Measurements from ENCODE around the gene SPATA21. TPM values are rescaled to one million over a fixed set of nuclear protein-coding genes. Genes with fewer than 3 reads are reported as not detected.

SPATA21 gene
- total RNA-seq, 1 experiment from 2014 or later: not detected

GRCh38 chr1:16367968-16368890, 69.0 kb downstream of the SPATA21 start:
- H3K9me3 ChIP-seq (ENCODE audit: low read length): no peaks in the 10 kb centered on the region
- H3K4me3 ChIP-seq (ENCODE audit: low read length): peak overlapping the region; percentile 79
- DNase-seq (peak; percentile 67), ATAC-seq (peak; percentile 32)
- peaks cover 60% of the 10 kb centered on the region for H3K79me2 ChIP-seq (ENCODE audit: low read length)
- TF ChIP-seq EZH2 (IDR thresholded peaks at IDR 0.05; ENCODE audit: low read length, unreplicated experiment): no peak
- no peak for TF ChIP-seq EZH2phosphoT487 (IDR thresholded peaks at IDR 0.05; ENCODE audit: borderline replicate concordance, low read length)
- TF ChIP-seq CTCF (conservative IDR thresholded peaks at IDR 0.05; ENCODE audit: low read depth, low read length): no peak
- H3K4me2 ChIP-seq (ENCODE audit: low read length): peak overlapping the region; percentile 88
- H2AFZ ChIP-seq (ENCODE audit: low read length): peak overlapping the region; percentile 57; the same call in 1 of the 2 replicates
- no peaks in the 10 kb centered on the region for H3F3A ChIP-seq (ENCODE audit: low read length, unreplicated experiment)
- ChIA-PET CTCF (interaction anchor here (0.6 kb wide), 1 partner anchor 28 kb away, joined by 3 read pairs; no protein-coding TSS in a partner anchor), POLR2A (ENCODE audit: unreplicated experiment) (interaction anchor here (0.5 to 0.6 kb wide), 2 partner anchors 33 to 521 kb away, joined by 3 to 4 read pairs; no protein-coding TSS in a partner anchor)
- intact Hi-C loops (cut with micrococcal nuclease): loop anchor here (2.0 to 5.0 kb wide), 2 partner anchors 74 to 115 kb away; partner anchors contain the start of gene NECAP2
- no peaks in the 10 kb centered on the region for H3K36me3 ChIP-seq (ENCODE audit: low read depth, low read length)
- H3K9me2 ChIP-seq (replicated peaks; ENCODE audit: low read length): no peaks in the 10 kb centered on the region
- H3K9ac ChIP-seq (ENCODE audit: low read length): peak overlapping the region; percentile 92
- H3K27ac ChIP-seq (ENCODE audit: low read length): peak overlapping the region; percentile 78
- peaks cover 33% of the 10 kb centered on the region for H4K20me1 ChIP-seq (ENCODE audit: low read length)
- H3K27me3 ChIP-seq (ENCODE audit: low read length): no peaks in the 10 kb centered on the region
- H3K4me1 ChIP-seq (ENCODE audit: insufficient read depth, low read length): peaks cover 17% of the 10 kb centered on the region
- TSS peak; percentile 78 for BruUV-seq (replicated peaks)

- Histone ChIP-seq H3K4me1 (ENCODE audit: insufficient read depth, low read length) (peaks cover 16% of the 10 kb centered on the region), H3F3A (ENCODE audit: low read length, unreplicated experiment) (no peaks in the 10 kb centered on the region), H3K9me2 (replicated peaks; ENCODE audit: low read length) (no peaks in the 10 kb centered on the region), H3K27me3 (ENCODE audit: low read length) (no peaks in the 10 kb centered on the region), H4K20me1 (ENCODE audit: low read length) (peaks cover 27% of the 10 kb centered on the region), H3K4me2 (ENCODE audit: low read length) (peak overlapping the region; percentile 88), H3K9me3 (ENCODE audit: low read length) (no peaks in the 10 kb centered on the region), H3K9ac (ENCODE audit: low read length) (peak overlapping the region; percentile 92), H3K79me2 (ENCODE audit: low read length) (peaks cover 51% of the 10 kb centered on the region), H2AFZ (ENCODE audit: low read length) (peak overlapping the region; percentile 57), H3K36me3 (ENCODE audit: low read depth, low read length) (no peaks in the 10 kb centered on the region), H3K4me3 (ENCODE audit: low read length) (peak overlapping the region; percentile 79), H3K27ac (ENCODE audit: low read length) (peak overlapping the region; percentile 78)
- intact Hi-C loops (cut with micrococcal nuclease): loop anchor here (2.0 to 5.0 kb wide), 2 partner anchors 75 to 115 kb away; partner anchors contain the start of gene NECAP2
- ATAC-seq (peak; percentile 72), DNase-seq (peak; percentile 50)
- CTCF ChIA-PET: interaction anchor here (0.6 kb wide), 1 partner anchor 29 kb away, joined by 3 read pairs; no protein-coding TSS in a partner anchor
- no peak for TF ChIP-seq CTCF (conservative IDR thresholded peaks at IDR 0.05; ENCODE audit: low read depth, low read length)
- no peak for TF ChIP-seq EZH2phosphoT487 (IDR thresholded peaks at IDR 0.05; ENCODE audit: borderline replicate concordance, low read length)
- no peak for TF ChIP-seq EZH2 (IDR thresholded peaks at IDR 0.05; ENCODE audit: low read length, unreplicated experiment)
- TSS peak; percentile 45 for BruUV-seq (replicated peaks)
- POLR2A ChIA-PET (ENCODE audit: unreplicated experiment): interaction anchor here (0.5 to 1.1 kb wide), 2 partner anchors 146 to 520 kb away, joined by 3 to 15 read pairs; no protein-coding TSS in a partner anchor
Measured at GRCh38 chr1:16367258-16367967, 69.8 kb downstream of the SPATA21 start.

All from PC-3 (cell line).